ENCODE data around the gene ERG. TPM values are rescaled to one million over a fixed set of nuclear protein-coding genes. Genes with fewer than 3 reads are reported as not detected.

ERG gene, protein sequence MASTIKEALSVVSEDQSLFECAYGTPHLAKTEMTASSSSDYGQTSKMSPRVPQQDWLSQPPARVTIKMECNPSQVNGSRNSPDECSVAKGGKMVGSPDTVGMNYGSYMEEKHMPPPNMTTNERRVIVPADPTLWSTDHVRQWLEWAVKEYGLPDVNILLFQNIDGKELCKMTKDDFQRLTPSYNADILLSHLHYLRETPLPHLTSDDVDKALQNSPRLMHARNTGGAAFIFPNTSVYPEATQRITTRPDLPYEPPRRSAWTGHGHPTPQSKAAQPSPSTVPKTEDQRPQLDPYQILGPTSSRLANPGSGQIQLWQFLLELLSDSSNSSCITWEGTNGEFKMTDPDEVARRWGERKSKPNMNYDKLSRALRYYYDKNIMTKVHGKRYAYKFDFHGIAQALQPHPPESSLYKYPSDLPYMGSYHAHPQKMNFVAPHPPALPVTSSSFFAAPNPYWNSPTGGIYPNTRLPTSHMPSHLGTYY
- 1 to 10 TPM; 4.0 to 8.4 (median 4.3) TPM for total RNA-seq
- long read RNA-seq, donor 1, partial matches to known transcripts = 0 of 1 reads
- long read RNA-seq, donor 1, other reads (novel, unspliced or antisense) = 1 of 1 reads
- long read RNA-seq, donor 2, full-length matches to known transcripts = 1 of 2 reads
- long read RNA-seq, donor 2, partial matches to known transcripts = 0 of 2 reads
- long read RNA-seq, donor 2, other reads (novel, unspliced or antisense) = 1 of 2 reads

DNA sequence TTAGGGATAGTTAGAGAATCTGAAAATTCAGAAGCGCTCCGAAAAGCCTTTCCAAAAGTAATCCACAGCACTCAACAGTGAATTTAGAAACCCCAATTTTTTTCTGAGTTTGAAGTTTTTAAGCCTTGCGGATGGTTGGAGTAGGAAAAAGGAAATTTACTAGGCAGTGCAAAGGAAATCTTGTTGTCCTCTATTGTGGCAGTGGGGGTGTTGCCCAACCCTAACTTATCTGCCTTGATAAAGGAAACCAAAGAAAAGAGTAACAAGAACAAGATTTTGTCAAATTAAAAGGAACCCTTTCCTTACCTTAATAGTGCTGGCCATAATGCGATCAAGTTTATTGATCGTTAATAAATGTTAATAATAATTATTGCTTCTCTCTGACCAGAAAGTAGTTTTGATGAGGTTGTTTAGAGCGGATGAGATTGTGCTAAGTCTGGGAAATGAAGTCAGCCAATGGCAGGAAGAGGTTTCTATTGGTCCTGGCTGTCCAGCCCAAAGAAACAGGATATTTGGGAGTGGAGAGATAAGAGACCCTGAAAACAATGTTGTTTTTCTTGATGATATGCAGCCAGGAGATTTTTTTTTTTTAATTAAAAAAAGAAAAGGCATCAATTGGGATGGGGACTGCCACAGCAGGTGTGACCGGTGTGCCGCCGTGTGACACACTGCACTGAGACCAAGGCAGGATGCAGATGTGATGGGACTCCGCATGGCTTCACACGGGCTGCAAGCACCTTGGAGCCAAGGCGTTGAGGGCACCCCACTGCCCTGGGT lies at the start of gene ERG:
Gene ERG (minus strand): TSS at position 421 of the 777 bp plus-strand sequence. CDS start 97 bp downstream, at position 324.
- H3K9me3 ChIP-seq = no peaks in the 10 kb centered on the region
- intact Hi-C loops (cut with DNase I, micrococcal nuclease) = no loop called here
- TF ChIP-seq, protein P1, sequence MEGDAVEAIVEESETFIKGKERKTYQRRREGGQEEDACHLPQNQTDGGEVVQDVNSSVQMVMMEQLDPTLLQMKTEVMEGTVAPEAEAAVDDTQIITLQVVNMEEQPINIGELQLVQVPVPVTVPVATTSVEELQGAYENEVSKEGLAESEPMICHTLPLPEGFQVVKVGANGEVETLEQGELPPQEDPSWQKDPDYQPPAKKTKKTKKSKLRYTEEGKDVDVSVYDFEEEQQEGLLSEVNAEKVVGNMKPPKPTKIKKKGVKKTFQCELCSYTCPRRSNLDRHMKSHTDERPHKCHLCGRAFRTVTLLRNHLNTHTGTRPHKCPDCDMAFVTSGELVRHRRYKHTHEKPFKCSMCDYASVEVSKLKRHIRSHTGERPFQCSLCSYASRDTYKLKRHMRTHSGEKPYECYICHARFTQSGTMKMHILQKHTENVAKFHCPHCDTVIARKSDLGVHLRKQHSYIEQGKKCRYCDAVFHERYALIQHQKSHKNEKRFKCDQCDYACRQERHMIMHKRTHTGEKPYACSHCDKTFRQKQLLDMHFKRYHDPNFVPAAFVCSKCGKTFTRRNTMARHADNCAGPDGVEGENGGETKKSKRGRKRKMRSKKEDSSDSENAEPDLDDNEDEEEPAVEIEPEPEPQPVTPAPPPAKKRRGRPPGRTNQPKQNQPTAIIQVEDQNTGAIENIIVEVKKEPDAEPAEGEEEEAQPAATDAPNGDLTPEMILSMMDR (IDR thresholded peaks at IDR 0.05) = no peak
- no peaks in the 10 kb centered on the region for H3K4me1 ChIP-seq (ENCODE audit: low read depth)
- DNase-seq (no peak), ATAC-seq (no peak)
- H3K36me3 ChIP-seq (ENCODE audit: low read depth) = no peaks in the 10 kb centered on the region
- H3K4me3 ChIP-seq = no peak within 1 kb of the TSS

DNA sequence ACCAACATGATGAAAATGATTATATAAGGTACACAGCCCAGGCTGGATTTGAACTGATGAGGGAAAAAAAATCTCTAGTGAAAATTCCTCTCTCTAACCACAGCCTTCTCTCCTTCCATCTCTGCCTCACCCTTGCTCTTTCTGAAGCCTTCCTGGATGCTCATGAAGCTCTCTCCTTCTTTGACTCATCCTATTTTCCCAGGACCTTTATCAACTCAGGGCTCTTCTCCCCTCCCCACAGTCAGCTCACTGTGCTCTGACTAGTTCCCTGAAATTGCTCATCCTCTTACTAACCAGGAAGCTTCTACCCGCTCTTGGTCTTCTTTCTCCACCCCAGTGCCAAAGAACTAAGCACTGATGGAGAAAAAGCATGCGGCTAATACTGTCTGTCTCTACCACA lies 46.4 kb upstream of the ERG start:
- TF ChIP-seq, protein P1 (IDR thresholded peaks at IDR 0.05) = no peak
- no peaks in the 10 kb centered on the region for H3K4me1 ChIP-seq (ENCODE audit: low read depth)
- DNase-seq = no peak
- no peaks in the 10 kb centered on the region for H3K36me3 ChIP-seq (ENCODE audit: low read depth)
- no peaks in the 10 kb centered on the region for H3K9me3 ChIP-seq
- peak; percentile 20 for ATAC-seq
- intact Hi-C loops (cut with DNase I, micrococcal nuclease) = no loop called here
- no peak overlapping the region for H3K4me3 ChIP-seq

- ATAC-seq = no peak
- Histone ChIP-seq H3K36me3 (ENCODE audit: low read depth) (no peaks in the 10 kb centered on the region), H3K4me3 (no peak overlapping the region), H3K4me1 (ENCODE audit: low read depth) (peaks cover 5% of the 10 kb centered on the region), H3K9me3 (no peaks in the 10 kb centered on the region)
- DNase-seq = no peak
- intact Hi-C loops (cut with DNase I, micrococcal nuclease) = no loop called here
- TF ChIP-seq, protein P1 (IDR thresholded peaks at IDR 0.05) = no peak
Measured at GRCh38 chr21:38542263-38542662, 44.0 kb upstream of the ERG start.

DNA sequence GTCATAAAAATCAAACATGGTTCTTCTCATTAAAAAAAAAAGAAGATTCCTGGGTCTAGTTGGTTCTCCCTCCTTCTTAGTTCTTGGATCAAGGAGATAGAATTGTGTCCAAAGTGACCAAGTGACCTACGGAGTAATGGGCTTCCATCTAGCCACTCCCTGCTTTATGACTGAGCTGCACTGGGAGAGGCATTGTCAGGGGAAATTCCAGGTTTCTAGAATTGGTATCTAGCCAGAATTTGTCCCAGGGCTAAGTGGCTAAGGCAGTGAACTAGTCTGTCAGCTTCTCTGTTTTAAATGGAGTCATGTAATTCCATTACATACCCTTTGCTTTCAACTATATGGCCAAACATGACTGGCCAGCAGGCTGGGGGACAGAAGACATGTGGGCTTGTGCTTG lies 40.1 kb upstream of the ERG start:
- H3K4me1 ChIP-seq (ENCODE audit: low read depth) = peaks cover 5% of the 10 kb centered on the region
- no peak overlapping the region for H3K4me3 ChIP-seq
- ATAC-seq (peak; percentile 79), DNase-seq (no peak)
- TF ChIP-seq, protein P1 (IDR thresholded peaks at IDR 0.05) = no peak
- no peaks in the 10 kb centered on the region for H3K9me3 ChIP-seq
- H3K36me3 ChIP-seq (ENCODE audit: low read depth) = no peaks in the 10 kb centered on the region
- intact Hi-C loops (cut with DNase I, micrococcal nuclease) = no loop called here

- DNase-seq (no peak), ATAC-seq (no peak)
- intact Hi-C loops (cut with DNase I, micrococcal nuclease) = no loop called here
- H3K4me3 ChIP-seq = no peak overlapping the region
- no peaks in the 10 kb centered on the region for H3K36me3 ChIP-seq (ENCODE audit: low read depth)
- peaks cover 5% of the 10 kb centered on the region for H3K4me1 ChIP-seq (ENCODE audit: low read depth)
- H3K9me3 ChIP-seq = no peaks in the 10 kb centered on the region
- TF ChIP-seq, protein P1 (IDR thresholded peaks at IDR 0.05) = no peak
Measured at GRCh38 chr21:38534591-38534990, 36.3 kb upstream of the ERG start.

Data from mucosa of descending colon (tissue), 3 donors.